HEK293T (cell line): ENCODE measurements around the gene DGLUCY.

Source experiments
- CTCF ChIA-PET: fragments of 350-600 bp; formaldehyde crosslinking; extraction: SDS; loops from one replicate; lab custom pipeline; 2021; ENCODE audit warnings: antibody characterized with exemption, inconsistent platforms; lab: Yijun Ruan, JAX
- POLR2A ChIA-PET: fragments of 350-600 bp; formaldehyde crosslinking; extraction: SDS; loops from one replicate; lab custom pipeline; 2020; ENCODE audit warnings: antibody characterized with exemption, inconsistent platforms; lab: Yijun Ruan, JAX
- DNase-seq: peaks from one replicate; pipeline ENCODE4 v3.0.0; 2012; ENCODE audit warnings: mixed read lengths; ENCODE audit errors: extremely low spot score
- ARNT ChIP-seq: fragments of 450-650 bp; IDR thresholded peaks from 2 replicates; pipeline ENCODE4 v1.6.1; 2017; ENCODE audit warnings: mild to moderate bottlenecking
- BHLHE40 ChIP-seq: fragments of 450-650 bp; IDR thresholded peaks from 2 replicates; pipeline ENCODE4 v1.6.1; 2016; ENCODE audit warnings: mild to moderate bottlenecking, moderate library complexity, borderline replicate concordance
- CTBP1 ChIP-seq: fragments of 450-650 bp; IDR thresholded peaks from 2 replicates; pipeline ENCODE4 v1.6.1; 2016; ENCODE audit warnings: borderline replicate concordance
- ELF4 ChIP-seq: fragments of 450-650 bp; IDR thresholded peaks from 2 replicates; pipeline ENCODE4 v1.6.1; 2017; ENCODE audit warnings: antibody characterized with exemption
- FOXA1 ChIP-seq: fragments of 450-650 bp; IDR thresholded peaks from 2 replicates; pipeline ENCODE4 v1.6.1; 2016; ENCODE audit warnings: mild to moderate bottlenecking
- FOXK2 ChIP-seq: fragments of 450-650 bp; IDR thresholded peaks from 2 replicates; pipeline ENCODE4 v1.6.1; 2016; ENCODE audit warnings: mild to moderate bottlenecking
- FOXM1 ChIP-seq: fragments of 450-650 bp; IDR thresholded peaks from 2 replicates; pipeline ENCODE4 v1.6.1; 2017; ENCODE audit warnings: mild to moderate bottlenecking, borderline replicate concordance
- HDGF ChIP-seq: fragments of 450-650 bp; IDR thresholded peaks from 2 replicates; pipeline ENCODE4 v1.6.1; 2017; ENCODE audit warnings: antibody characterized with exemption, borderline replicate concordance
- L3MBTL2 ChIP-seq: fragments of 450-650 bp; conservative IDR thresholded peaks from 2 replicates; pipeline ENCODE4 v1.6.1; 2016; ENCODE audit warnings: mild to moderate bottlenecking
- LEF1 ChIP-seq: fragments of 450-650 bp; IDR thresholded peaks from 2 replicates; pipeline ENCODE4 v1.6.1; 2017; ENCODE audit warnings: mild to moderate bottlenecking, borderline replicate concordance
- NFRKB ChIP-seq: fragments of 450-650 bp; IDR thresholded peaks from 2 replicates; pipeline ENCODE4 v1.6.1; 2016; ENCODE audit warnings: mild to moderate bottlenecking, moderate library complexity
- SP1 ChIP-seq: fragments of 450-650 bp; IDR thresholded peaks from 2 replicates; pipeline ENCODE4 v1.6.1; 2017
- SUZ12 ChIP-seq: fragments of 450-650 bp; IDR thresholded peaks from 2 replicates; pipeline ENCODE4 v1.6.1; 2016; ENCODE audit warnings: mild to moderate bottlenecking
- TARDBP ChIP-seq: fragments of 450-650 bp; IDR thresholded peaks from 2 replicates; pipeline ENCODE4 v1.6.1; 2016
- ZNF384 ChIP-seq: fragments of 450-650 bp; IDR thresholded peaks from 2 replicates; pipeline ENCODE4 v1.6.1; 2016
- TF ChIP-seq, protein P1 (sequence below): fragments of 450-650 bp; IDR thresholded peaks from 2 replicates; pipeline ENCODE4 v1.6.1; 2016

The DGLUCY gene

DNA sequence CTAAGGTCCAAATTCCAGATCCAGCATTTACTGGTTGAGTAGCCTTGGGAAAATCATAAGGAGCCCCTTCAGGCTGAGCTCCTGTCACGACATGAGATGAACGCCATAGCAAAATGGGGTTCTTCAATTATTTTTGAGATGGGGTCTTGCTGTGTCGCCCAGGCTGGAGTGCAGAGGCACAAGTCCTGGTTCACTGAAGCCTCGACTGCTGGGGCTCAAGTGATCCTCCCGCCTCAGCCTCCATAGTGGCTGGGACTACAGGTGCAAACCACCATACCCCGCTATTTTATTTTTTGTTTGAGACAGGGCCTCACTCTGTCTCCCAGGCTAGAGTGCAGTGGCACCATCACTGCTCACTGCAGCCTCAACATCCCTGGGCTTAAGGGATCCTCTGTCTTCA lies 156.3 kb downstream of the DGLUCY start:
- DNase-seq, result no peak
- ChIA-PET POLR2A (no interaction called here), CTCF (no interaction called here)
- TF ChIP-seq CTBP1, result no peak
- TF ChIP-seq SUZ12, result no peak
- TF ChIP-seq FOXM1, result no peak
- no peak for TF ChIP-seq TARDBP
- TF ChIP-seq NFRKB, result no peak
- no peak for TF ChIP-seq FOXK2
- no peak for TF ChIP-seq SP1
- TF ChIP-seq ZNF384, result no peak
- TF ChIP-seq ELF4, result no peak
- TF ChIP-seq L3MBTL2, result no peak
- TF ChIP-seq, protein P1, sequence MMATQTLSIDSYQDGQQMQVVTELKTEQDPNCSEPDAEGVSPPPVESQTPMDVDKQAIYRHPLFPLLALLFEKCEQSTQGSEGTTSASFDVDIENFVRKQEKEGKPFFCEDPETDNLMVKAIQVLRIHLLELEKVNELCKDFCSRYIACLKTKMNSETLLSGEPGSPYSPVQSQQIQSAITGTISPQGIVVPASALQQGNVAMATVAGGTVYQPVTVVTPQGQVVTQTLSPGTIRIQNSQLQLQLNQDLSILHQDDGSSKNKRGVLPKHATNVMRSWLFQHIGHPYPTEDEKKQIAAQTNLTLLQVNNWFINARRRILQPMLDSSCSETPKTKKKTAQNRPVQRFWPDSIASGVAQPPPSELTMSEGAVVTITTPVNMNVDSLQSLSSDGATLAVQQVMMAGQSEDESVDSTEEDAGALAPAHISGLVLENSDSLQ, result no peak
- no peak for TF ChIP-seq LEF1
- no peak for TF ChIP-seq BHLHE40
- no peak for TF ChIP-seq FOXA1
- TF ChIP-seq HDGF, result no peak
- TF ChIP-seq ARNT, result no peak

DNA sequence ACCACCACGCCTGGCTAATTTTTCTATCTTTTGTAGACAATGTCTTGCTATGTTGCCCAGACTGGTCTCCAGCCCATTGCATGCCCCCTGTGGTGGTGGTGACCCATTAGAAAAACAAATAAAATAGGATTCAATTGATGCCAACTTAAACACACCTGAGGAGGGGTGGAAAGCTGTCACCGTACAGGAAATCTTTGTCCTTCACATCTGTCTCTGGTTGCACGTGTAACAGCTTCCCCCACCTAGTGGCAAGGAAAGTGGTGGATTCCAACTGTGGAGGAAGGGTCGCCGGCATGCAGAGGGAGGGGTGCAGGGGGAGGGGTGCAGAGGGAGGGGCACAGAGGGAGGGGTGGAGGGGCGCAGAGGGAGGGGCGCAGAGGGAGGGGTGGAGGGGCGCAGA lies 156.7 kb downstream of the DGLUCY start:
- no peak for TF ChIP-seq TARDBP
- no peak for TF ChIP-seq LEF1
- TF ChIP-seq CTBP1, result no peak
- no peak for TF ChIP-seq HDGF
- no peak for TF ChIP-seq SP1
- no peak for TF ChIP-seq NFRKB
- TF ChIP-seq FOXA1, result no peak
- TF ChIP-seq, protein P1, result no peak
- no peak for TF ChIP-seq FOXK2
- TF ChIP-seq FOXM1, result no peak
- no peak for TF ChIP-seq ELF4
- TF ChIP-seq ZNF384, result no peak
- TF ChIP-seq ARNT, result no peak
- TF ChIP-seq BHLHE40, result no peak
- TF ChIP-seq SUZ12, result no peak
- TF ChIP-seq L3MBTL2, result no peak
- CTCF ChIA-PET, result no interaction called here
- DNase-seq, result no peak
- POLR2A ChIA-PET, result no interaction called here

DNA sequence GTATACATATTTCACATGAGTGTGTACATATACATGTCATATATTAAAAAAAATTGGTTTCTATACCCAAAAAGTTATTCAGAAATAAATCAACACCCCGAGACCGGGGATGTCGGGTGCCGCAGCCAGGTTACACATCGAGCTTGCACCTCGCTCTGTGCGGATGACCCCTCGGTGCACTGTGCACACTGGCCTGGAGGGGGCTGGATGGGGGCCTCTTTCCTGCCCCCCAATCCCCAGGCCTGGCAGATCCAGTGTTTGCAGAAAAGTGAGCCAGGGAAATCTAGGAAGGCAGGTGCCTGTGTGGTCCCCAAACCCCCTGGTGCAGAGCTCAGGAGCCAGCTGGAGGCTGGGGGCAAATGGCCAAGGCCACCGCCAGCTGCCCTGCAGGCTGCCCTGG lies 157.8 kb downstream of the DGLUCY start:
- ChIA-PET CTCF (interaction anchor here (0.6 kb wide), 1 partner anchor 19 kb away, joined by 4 read pairs; no protein-coding TSS in a partner anchor), POLR2A (no interaction called here)
- DNase-seq, result no peak
- TF ChIP-seq ARNT (no peak), ZNF384 (no peak)

DNA sequence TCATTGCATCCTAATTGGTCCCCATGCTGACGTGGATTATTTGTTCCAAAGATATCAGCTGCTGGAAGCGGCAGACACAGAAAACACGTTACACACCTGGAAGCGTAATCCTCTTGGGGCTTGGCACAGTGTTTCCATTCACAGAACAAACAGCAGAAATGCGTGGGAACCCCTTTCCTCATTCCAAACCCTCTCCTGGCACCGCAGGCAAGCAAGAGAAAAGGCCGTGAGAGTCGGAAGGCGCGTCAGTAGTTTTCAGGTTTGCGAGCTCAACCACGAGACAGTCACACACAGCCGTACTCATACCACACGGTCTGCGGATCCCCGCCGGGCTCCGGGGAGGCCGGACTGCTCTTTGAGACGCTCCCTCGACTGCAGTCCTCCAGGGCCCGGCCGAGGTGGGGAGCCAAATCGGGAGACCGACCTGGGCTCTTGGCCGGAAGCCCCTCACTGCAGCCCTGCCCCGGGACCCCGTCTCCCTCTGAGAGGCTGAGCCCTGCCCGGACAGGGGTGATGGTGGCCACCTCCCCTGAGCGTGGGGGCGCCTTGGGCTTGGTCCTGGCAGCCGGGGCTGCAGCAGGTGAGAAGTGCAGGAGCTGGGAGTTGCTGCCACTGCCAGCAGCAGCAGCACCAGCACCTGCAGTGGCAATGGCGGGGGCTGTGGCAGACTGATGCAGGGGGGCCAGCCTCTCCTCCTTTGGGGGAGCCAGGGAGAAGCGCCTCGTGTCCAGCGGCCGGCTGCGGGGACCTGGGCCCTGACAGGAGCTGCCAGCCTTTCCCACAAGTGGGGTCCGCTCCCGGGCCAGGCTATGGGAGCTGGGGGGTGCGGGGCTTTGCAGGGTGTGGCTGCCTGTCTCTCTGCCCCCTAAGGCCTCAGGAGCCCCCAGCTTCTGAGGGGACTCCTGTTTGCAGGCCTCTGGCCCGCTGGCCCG lies 158.7 kb downstream of the DGLUCY start:
- POLR2A ChIA-PET, result no interaction called here
- TF ChIP-seq FOXK2, result no peak
- TF ChIP-seq CTBP1, result no peak
- TF ChIP-seq SUZ12, result no peak
- TF ChIP-seq FOXM1, result no peak
- TF ChIP-seq FOXA1, result no peak
- TF ChIP-seq L3MBTL2, result no peak
- no peak for TF ChIP-seq ZNF384
- TF ChIP-seq ELF4, result no peak
- TF ChIP-seq LEF1, result no peak
- no peak for TF ChIP-seq NFRKB
- TF ChIP-seq, protein P1, result no peak
- TF ChIP-seq ARNT, result no peak
- TF ChIP-seq BHLHE40, result no peak
- no peak for DNase-seq
- CTCF ChIA-PET, result no interaction called here

DNA sequence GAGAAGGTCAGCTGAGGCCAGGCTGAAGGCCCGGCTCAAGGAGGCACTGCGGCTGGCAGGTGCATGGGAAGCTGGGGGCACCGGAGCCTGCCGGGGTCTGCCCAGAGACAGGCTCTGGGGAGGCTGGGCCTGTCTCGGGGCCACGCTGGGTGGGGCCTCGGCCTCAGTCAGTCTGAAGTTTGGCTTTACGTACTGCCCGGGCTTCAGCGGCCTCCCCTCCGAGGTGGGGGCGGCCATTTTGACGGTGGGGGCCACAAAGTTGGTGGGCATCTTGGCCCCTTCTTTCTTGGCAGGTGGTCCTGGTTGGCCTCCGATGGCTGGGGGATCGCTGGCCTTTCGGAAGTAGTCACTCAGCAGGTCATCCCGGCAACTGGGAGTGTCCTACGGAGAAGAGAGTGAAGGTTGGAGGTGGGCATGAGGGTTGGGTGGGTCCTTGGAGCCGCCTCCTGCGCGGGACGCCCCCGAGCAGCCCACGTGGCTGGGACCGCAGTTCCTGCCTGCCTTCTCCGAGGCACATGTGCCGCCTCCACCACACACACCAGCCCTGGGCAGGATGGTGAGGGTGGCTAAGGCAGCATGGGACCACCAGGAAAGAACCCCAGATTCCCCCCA lies 159.5 kb downstream of the DGLUCY start:
- DNase-seq, result no peak
- POLR2A ChIA-PET, result no interaction called here
- CTCF ChIA-PET, result no interaction called here
- TF ChIP-seq LEF1, result no peak
- TF ChIP-seq, protein P1, result no peak
- TF ChIP-seq FOXA1, result no peak
- no peak for TF ChIP-seq SUZ12
- TF ChIP-seq FOXK2, result no peak
- no peak for TF ChIP-seq ELF4
- TF ChIP-seq ARNT, result no peak
- TF ChIP-seq TARDBP, result no peak
